HEK293T (cell line): ENCODE measurements around the gene UBE2L3.
"Not testable (repeated sequence)": the region's sequence is repeated elsewhere in the genome, so short reads cannot be mapped to it uniquely, and the experiment has no call there.

Experiments used
- BHLHE40 ChIP-seq: fragments of 450-650 bp; IDR thresholded peaks from 2 replicates; pipeline ENCODE4 v1.6.1; 2016; ENCODE audit warnings: mild to moderate bottlenecking, moderate library complexity, borderline replicate concordance
- FOXA1 ChIP-seq: fragments of 450-650 bp; IDR thresholded peaks from 2 replicates; pipeline ENCODE4 v1.6.1; 2016; ENCODE audit warnings: mild to moderate bottlenecking
- FOXK2 ChIP-seq: fragments of 450-650 bp; IDR thresholded peaks from 2 replicates; pipeline ENCODE4 v1.6.1; 2016; ENCODE audit warnings: mild to moderate bottlenecking
- TF ChIP-seq, protein P1 (sequence below): fragments of 450-650 bp; IDR thresholded peaks from 2 replicates; pipeline ENCODE4 v1.6.1; 2016

DNA sequence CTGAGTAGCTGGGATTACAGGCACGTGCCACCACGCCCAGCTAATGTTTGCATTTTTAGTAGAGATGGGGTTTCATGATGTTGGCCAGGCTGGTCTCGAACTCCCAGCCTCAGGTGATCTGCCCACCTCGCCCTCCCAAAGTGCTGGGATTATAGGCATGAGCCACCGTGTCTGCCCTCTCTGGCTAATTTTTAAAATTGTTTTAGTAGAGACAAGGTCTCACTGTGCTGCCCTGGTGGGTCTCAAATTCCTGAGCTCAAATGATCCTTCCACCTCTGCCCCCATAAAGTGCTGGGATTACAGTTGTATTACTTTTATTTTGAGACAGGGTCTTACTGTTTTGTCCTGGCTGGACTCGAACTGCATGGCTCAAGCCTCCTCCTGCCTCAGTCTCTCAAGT is 78.0 kb downstream of the UBE2L3 start:
- not testable (repeated sequence) for TF ChIP-seq BHLHE40, FOXK2, FOXA1
- TF ChIP-seq, protein P1, sequence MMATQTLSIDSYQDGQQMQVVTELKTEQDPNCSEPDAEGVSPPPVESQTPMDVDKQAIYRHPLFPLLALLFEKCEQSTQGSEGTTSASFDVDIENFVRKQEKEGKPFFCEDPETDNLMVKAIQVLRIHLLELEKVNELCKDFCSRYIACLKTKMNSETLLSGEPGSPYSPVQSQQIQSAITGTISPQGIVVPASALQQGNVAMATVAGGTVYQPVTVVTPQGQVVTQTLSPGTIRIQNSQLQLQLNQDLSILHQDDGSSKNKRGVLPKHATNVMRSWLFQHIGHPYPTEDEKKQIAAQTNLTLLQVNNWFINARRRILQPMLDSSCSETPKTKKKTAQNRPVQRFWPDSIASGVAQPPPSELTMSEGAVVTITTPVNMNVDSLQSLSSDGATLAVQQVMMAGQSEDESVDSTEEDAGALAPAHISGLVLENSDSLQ = not testable (repeated sequence)
